Heart right ventricle (tissue), 16 donors: ENCODE measurements around the gene SMAD9. TPM values are rescaled to one million over a fixed set of nuclear protein-coding genes. Genes with fewer than 3 reads are reported as not detected.

Experiments used
- ATAC-seq, 8 donors: fragments of 200-7000 bp; cut with Tn5 transposase; one replicate each; pipeline ENCODE4 v1.9.1; 2020; ENCODE audit warnings: mild to moderate bottlenecking in 8 of 8, moderate library complexity in 8 of 8, moderate number of reproducible peaks in 1 of 8
- DNase-seq, 2 donors: peaks; one replicate each; pipeline ENCODE4 v3.0.0-alpha.2; 2020
- H3K27ac ChIP-seq, 10 donors: fragments of 200-600 bp; sonication (generic) in 2 of 10; one replicate each; pipeline versions ENCODE4 v1.5.0 to v1.8.0; 2020 to 2022; ENCODE audit warnings: mild to moderate bottlenecking in 3 of 10
- H3K27me3 ChIP-seq, 7 donors: fragments of 200-600 bp; one replicate each; pipeline ENCODE4 v1.8.0; 2021 to 2022; ENCODE audit warnings: mild to moderate bottlenecking in 2 of 7
- H3K36me3 ChIP-seq, 9 donors: fragments of 200-600 bp; sonication (generic) in 1 of 9; one replicate each; pipeline versions ENCODE4 v1.5.0 to v1.8.0; 2020 to 2022; ENCODE audit warnings: mild to moderate bottlenecking in 2 of 9
- H3K4me1 ChIP-seq, 9 donors: fragments of 200-600 bp; sonication (generic) in 1 of 9; one replicate each; pipeline versions ENCODE4 v1.5.0 to v1.8.0; 2020 to 2022; ENCODE audit warnings: mild to moderate bottlenecking in 4 of 9
- H3K4me3 ChIP-seq, 10 donors: fragments of 200-600 bp; sonication (generic) in 2 of 10; one replicate each; pipeline versions ENCODE4 v1.5.0 to v1.8.0; 2020 to 2022; ENCODE audit warnings: mild to moderate bottlenecking in 7 of 10, moderate library complexity in 2 of 10
- H3K9me3 ChIP-seq, 11 donors: fragments of 200-600 bp in 10 of 11; sonication (generic) in 2 of 11; one replicate each; pipeline versions ENCODE4 v1.5.0 to v1.8.0; 2013 to 2022; ENCODE audit warnings: mild to moderate bottlenecking in 2 of 11, control low read depth in 1 of 11, moderate library complexity in 1 of 11
- CTCF ChIP-seq, 9 donors: fragments of 200-600 bp; sonication (generic) in 2 of 9; IDR thresholded peaks; one replicate each; pipeline versions ENCODE4 v1.5.0 to v1.8.0; 2021 to 2022; ENCODE audit warnings: antibody characterized with exemption in 9 of 9, mild to moderate bottlenecking in 5 of 9, moderate library complexity in 1 of 9
- WGBS, 2 donors: extraction: QIAGEN DNeasy Blood & Tissue Kit; methylation state at CpG; one replicate each; pipeline ENCODE4 v1.1.7; 2013; ENCODE audit warnings: inconsistent platforms in 1 of 2; 5-methylcytosine and 5-hydroxymethylcytosine counted together
- intact Hi-C, 10 donors: fragments of 100-400 bp; cut with DNase I; formaldehyde crosslinking; loops; one replicate each; pipeline versions ENCODE4 v1.11.1 to v1.14.2; 2022
- polyA plus RNA-seq, 2 donors: library from polyadenylated mRNA; stranded (reverse); fragments of 200-250 nt; gene quantifications; one replicate each; pipeline ENCODE4 v1.2.3, GENCODE V29; 2013
- total RNA-seq, 10 donors: library from RNA; stranded (reverse); fragmentation: NEBNext Ultra II Directional in 3 of 10; extraction: Animal tissue kit (Norgen Biotek cat#: 25700) in 3 of 10; gene quantifications; one replicate each; pipeline versions ENCODE4 v1.2.1 to v1.2.4, GENCODE V29; 2021 to 2023
- donor health status: Arrhythmogenic right ventricular cardiomyopathy.
- donor health status: ischemic (EF 13 %, LVEDD 7.1; RV severe dilation, severe dysfunction).
- donor health status: healthy with polysubstance abuse.
- donor health status: DM: no; HTN: yes; CAD: no.
- donor health status: DM: no; HTN: no; CAD: no.
- donor health status: ischemic (EF 25% LVEDD 6.9; RV normal size, moderate dysfunction).
- donor health status: ischemic (EF 25% LVEDD 5.7; RV mildly dilated, moderate dysfunction).
- donor health status: healthy.
- donor health status: DM: yes; HTN: yes; CAD: no.
- donor health status: Ischemic cardiomyopathy.
- donor health status: ischemic (EF 35%, LVEDD 5.7; RV mildly dilated, moderate dysfunction).
- donor health status: nonischemic (EF 11% LVEDD 7.7; RV severe dilation, severe dysfunction).
- donor health status: DM: yes; HTN: yes; CAD: no.
- donor health status: PGD.
- donor health status: ischemic (EF 29% LVEDD 5.4; RV normal size, mild dysfunction).
- donor health status: nonischemic (EF 23%, LVEDD 6.1; RV moderate dilation, normal function).

SMAD9 gene
- total and polyA plus RNA-seq, 12 donors: 1.2 to 7.8 (median 3.4) TPM

DNA sequence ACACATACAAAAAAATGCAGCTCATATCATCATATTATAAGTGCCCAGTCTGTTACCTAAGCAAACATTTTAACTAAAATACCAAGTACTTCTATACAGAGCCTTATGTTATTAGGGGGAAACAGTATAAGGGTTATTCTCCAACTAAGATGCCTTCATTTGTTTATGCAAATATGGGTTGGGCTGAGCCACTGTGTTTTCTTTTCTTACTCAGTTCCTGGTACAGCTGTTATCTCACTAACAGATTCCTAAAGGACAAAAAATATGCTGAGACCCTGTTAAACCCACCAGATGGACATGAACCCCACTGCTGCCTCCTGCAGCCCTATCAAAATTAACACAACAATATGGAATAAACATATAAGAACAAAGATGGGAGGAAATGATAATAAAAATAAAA lies 34.5 kb upstream of the SMAD9 start:
- H3K9me3 ChIP-seq: no peaks in the 10 kb centered on the region
- no peaks in the 10 kb centered on the region for H3K4me1 ChIP-seq
- peaks cover 0 to 75% (median 4%) of the 10 kb centered on the region in 9 donors for H3K36me3 ChIP-seq
- H3K4me3 ChIP-seq: no peak overlapping the region
- intact Hi-C loops: loop anchor here in 1 of 10 donors (10.0 kb wide), 1 partner anchor 100 kb away; no protein-coding TSS in a partner anchor
- H3K27me3 ChIP-seq: no peaks in the 10 kb centered on the region
- ATAC-seq (no peak), DNase-seq (no peak)
- no peak overlapping the region for H3K27ac ChIP-seq
- TF ChIP-seq CTCF (IDR thresholded peaks at IDR 0.05): no peak

GRCh38 chr13:36950920-36951319 lies 30.9 kb upstream of the SMAD9 start:
- Histone ChIP-seq H3K27ac (no peak overlapping the region), H3K4me3 (no peak overlapping the region), H3K36me3 (peaks cover 0 to 79% (median 5%) of the 10 kb centered on the region in 9 donors), H3K4me1 (no peaks in the 10 kb centered on the region), H3K9me3 (no peaks in the 10 kb centered on the region), H3K27me3 (no peaks in the 10 kb centered on the region)
- TF ChIP-seq CTCF (IDR thresholded peaks at IDR 0.05): no peak
- no peak for DNase-seq
- ATAC-seq: no peak
- 89 to 94% methylated on average over 2 of the region's 2 CpGs for WGBS, 2 donors
- intact Hi-C loops: loop anchor here in 1 of 10 donors (10.0 kb wide), 1 partner anchor 96 kb away; no protein-coding TSS in a partner anchor

DNA sequence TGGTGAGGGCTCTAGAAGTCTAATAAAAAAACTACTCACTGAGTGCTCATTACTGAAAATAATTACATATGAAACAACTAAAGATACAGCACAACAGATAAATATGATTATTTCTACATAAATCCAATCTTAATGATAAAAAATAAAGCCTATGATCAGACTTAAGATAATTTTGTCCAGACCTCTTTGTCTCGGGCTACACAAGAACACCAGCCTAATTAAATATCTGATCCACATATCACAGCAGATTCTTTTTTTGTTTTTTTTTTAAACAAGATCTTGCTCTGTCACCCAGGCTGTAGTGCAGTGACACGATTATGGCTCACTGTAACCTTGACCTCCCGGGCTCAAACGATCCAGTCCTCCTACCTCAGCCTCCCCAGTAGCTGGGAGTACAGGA lies 30.3 kb upstream of the SMAD9 start:
- H3K4me1 ChIP-seq: no peaks in the 10 kb centered on the region
- no peak for TF ChIP-seq CTCF (IDR thresholded peaks at IDR 0.05)
- ATAC-seq (no peak), DNase-seq (no peak)
- no peaks in the 10 kb centered on the region for H3K9me3 ChIP-seq
- H3K36me3 ChIP-seq: peaks cover 0 to 79% (median 5%) of the 10 kb centered on the region in 9 donors
- no peaks in the 10 kb centered on the region for H3K27me3 ChIP-seq
- no peak overlapping the region for H3K4me3 ChIP-seq
- WGBS, 2 donors: 89 to 93% methylated on average over 4 of the region's 4 CpGs
- H3K27ac ChIP-seq: no peak overlapping the region
- intact Hi-C loops: loop anchor here in 1 of 10 donors (10.0 kb wide), 1 partner anchor 96 kb away; no protein-coding TSS in a partner anchor

DNA sequence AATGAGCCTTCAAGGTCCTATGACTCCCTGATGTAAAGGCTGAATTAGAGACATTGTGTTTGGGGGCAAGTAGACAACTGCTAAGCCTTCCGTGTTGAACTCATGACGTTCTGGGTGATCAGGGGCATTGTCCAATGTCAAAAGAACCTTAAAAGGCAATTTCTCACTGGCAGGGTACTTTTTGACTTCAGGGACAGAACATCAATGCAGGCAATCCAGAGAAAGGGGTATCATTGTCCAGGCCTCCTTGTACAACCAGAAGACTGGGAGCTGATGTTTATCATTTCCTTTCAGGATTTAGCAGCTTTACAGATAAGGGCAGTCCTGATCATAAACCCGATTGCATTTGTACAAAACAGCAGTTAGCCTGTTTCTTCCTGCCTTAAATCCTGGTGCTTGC lies 25.0 kb upstream of the SMAD9 start:
- ATAC-seq (no peak), DNase-seq (no peak)
- intact Hi-C loops: no loop called here
- no peak overlapping the region for H3K27ac ChIP-seq
- H3K4me3 ChIP-seq: no peak overlapping the region
- WGBS, 2 donors: 57 to 60% methylated on average over 3 of the region's 3 CpGs
- peaks cover 0 to 30% (median 5%) of the 10 kb centered on the region in 9 donors for H3K36me3 ChIP-seq
- H3K9me3 ChIP-seq: no peaks in the 10 kb centered on the region
- no peaks in the 10 kb centered on the region for H3K27me3 ChIP-seq
- no peaks in the 10 kb centered on the region for H3K4me1 ChIP-seq
- no peak for TF ChIP-seq CTCF (IDR thresholded peaks at IDR 0.05)
